HG03439 (cell line): ENCODE measurements around the gene MYOM3.
"Not testable (repeated sequence)": the region's sequence is repeated elsewhere in the genome, so short reads cannot be mapped to it uniquely, and the experiment has no call there.

ENCODE experiments used
- ATAC-seq: cut with Tn5 transposase; IDR thresholded peaks from one replicate; pipeline ENCODE4 v1.9.1; 2021; ENCODE audit warnings: mild to moderate bottlenecking, moderate library complexity; ENCODE audit not compliant: unreplicated experiment

Gene MYOM3

GRCh38 chr1:24077278-24077978 lies 34.5 kb downstream of the MYOM3 start:
- no peak for ATAC-seq

DNA sequence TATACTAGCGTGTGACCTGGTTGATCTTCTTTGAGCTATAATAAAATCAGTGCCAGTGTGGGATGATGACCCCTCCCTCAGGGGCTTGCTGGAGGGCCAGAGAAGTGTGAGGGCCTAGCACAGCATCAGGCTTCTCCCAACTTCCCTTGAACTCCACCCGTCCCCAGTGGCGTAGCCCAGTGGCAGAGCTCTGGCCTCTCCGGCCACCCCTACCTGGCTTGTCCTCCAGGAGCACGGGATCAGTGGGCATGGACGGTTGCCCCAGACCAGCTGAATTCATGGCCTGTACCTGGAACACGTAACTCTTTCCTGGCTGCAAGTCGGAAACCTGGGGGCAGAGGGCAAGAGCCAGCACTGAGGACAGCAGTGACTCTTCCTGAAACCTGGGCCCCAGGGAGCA lies 36.0 kb downstream of the MYOM3 start:
- no peak for ATAC-seq

DNA sequence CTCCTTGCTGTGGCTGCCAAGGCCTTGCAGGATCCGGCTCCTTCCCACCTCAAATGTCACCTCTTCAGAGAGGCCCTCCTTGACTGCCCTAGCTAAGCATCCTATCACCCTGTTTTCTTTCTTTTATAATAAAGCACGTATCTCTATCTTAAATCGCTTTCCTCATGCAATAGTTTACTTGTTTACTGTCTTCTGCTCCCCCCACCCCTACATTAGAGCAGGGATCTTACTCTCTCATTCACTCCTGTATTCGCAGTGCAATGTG lies 36.4 kb downstream of the MYOM3 start:
- no peak for ATAC-seq

GRCh38 chr1:24074817-24075589 lies 36.9 kb downstream of the MYOM3 start:
- no peak for ATAC-seq

DNA sequence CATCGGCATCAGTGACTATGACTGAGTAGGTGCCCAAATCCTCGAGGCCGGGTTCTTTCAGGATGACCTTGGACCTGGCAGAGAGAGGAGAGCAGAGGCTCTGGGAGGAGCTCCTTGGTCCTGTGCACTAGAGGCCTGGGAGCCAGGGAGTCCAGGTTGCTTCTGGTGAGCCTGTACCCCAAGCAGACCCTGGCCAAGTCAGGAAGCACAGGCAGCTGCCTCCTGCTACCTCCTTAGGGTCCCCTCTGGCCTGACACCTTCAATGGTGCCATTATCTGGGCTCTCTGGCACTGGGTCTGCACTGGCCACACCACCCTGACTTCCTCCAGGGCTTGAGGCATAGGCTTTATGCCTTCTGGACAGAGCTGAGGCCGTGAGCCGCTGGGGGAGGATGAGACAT lies 37.7 kb downstream of the MYOM3 start:
- ATAC-seq, result no peak

DNA sequence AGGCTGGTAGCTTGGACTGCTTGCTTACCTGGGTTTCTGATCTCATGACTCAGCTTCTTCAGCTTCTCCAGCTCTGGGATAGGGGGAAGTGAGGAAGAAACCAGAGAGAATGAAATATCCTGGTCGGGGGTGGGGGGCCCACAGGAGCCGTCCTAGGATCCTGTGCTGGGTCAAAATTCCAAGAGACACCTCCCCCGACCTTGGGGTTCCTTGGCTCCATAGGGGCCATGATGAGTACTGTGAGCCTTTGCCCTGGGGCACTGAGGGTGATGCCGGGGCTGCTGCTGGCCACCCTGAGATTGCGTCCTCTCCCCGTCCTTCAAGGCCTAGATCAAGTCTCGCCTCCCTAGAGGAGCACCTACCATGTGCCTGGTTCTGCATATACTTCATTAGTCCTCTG lies 40.0 kb downstream of the MYOM3 start:
- no peak for ATAC-seq

DNA sequence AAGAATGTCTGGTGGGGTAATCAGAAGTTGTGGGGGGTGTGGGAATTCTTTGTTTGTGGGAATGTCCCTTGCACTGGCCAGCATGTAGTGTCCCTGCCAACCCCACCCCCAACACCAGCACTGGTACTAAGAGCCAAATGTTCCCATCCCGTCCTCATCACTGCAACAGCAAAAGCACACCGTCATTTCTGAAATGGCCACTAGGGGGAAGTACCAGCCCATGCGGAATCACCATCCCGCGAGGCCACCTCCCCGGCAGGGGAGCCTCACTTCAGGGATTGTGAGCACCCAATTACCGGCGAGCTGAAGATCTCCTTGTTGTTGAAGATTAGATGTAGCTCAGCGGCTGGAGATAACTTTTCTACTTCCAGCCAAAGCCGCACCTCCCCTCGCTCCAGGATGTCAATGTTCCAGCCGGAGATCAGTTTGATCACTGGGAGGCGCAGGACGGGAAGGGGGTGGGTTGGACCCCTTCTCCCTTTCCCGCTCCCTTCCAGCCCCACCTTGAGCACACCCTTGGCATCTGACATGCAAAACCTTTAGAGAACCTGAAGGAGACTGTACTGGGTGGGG lies 41.0 kb downstream of the MYOM3 start:
- no peak for ATAC-seq

- no peak for ATAC-seq
Measured at GRCh38 chr1:24069817-24070216, 42.1 kb downstream of the MYOM3 start.

GRCh38 chr1:24067978-24068377 lies 44.0 kb downstream of the MYOM3 start:
- no peak for ATAC-seq

GRCh38 chr1:24065304-24065703 lies 46.6 kb downstream of the MYOM3 start:
- ATAC-seq, result no peak

GRCh38 chr1:24062221-24062620 lies 49.7 kb downstream of the MYOM3 start:
- no peak for ATAC-seq

- ATAC-seq, result no peak
Measured at GRCh38 chr1:24060482-24060881, 51.5 kb downstream of the MYOM3 start.

- ATAC-seq, result no peak
Measured at GRCh38 chr1:24058671-24059455, 53.1 kb downstream of the MYOM3 start.

- ATAC-seq, result no peak
Measured at GRCh38 chr1:24057171-24057570, 54.8 kb downstream of the MYOM3 start.

- ATAC-seq, result no peak
Measured at GRCh38 chr1:24055681-24056080, 56.3 kb downstream of the MYOM3 start.

DNA sequence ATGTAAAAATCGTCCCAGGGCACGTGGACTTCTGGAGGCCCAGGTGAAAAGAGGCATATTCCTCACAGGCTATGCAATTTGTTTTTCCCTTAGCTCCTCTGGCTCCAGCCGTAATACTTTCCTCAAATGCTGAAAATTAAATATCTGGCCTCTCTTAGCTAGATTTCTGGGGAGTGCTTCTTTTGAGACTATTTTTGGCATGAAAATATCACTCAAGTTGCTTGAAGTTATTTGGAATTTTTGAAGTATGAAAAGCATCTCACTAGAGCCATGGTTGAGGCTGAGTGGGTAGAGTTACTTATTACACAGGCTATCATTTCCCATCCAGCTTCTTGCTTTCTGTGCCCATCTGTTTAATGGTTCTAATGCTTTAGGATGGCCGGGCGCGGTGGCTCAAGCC lies 59.7 kb downstream of the MYOM3 start:
- ATAC-seq, result no peak

DNA sequence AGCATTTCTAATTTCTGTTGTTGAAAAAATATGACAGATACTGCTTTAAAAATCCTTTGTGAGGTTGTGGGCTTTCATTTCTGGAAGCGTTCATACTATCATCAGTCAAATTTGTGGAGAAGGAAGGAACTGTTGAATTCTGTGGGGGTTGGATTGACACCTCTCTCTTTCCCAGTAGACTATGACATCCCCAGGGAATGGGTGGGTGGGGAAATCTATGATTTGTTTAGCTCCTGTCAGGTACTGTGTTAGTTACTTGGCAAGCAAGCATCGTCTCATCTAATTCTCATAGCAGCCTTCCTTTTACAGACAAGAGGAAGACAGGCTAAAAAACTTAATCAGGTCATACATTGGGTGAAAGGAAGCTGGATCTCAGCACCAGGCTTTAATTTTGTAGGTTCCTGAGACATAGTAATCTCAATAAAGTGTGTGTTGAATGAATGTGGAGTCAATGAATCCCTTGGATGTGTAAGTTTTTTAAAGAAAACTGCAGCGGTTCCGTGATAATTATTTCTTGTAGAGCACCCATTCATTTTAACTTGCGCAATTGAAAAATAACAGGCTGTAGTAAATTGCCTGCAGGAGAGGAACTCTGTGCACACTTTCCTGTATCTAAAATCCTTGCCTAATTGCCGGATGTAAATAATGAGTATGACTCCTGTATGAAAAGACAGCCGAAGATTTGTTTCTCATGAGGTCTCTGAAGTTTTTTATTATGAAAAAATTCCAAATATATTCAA lies 60.6 kb downstream of the MYOM3 start:
- ATAC-seq, result no peak

DNA sequence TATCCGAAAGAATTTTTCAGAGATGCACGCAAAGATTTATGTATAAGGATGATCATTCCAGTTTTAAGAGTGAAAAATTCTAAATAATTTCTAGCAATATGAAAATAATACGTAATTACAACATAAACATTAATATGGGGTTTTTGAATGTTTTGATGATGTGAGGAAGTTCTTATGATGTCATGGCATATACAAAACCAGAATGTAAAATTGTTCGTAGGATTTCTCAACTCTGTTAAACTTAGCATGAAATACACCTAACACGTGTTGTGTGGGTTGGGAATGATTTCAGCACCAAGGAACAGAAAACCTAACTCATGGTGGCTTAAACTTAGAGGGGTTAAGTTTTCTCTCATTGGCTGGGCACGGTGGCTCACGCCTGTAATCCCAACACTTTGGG lies 62.2 kb downstream of the MYOM3 start:
- no peak for ATAC-seq

GRCh38 chr1:24048894-24049293 lies 63.0 kb downstream of the MYOM3 start:
- ATAC-seq, result not testable (repeated sequence)

DNA sequence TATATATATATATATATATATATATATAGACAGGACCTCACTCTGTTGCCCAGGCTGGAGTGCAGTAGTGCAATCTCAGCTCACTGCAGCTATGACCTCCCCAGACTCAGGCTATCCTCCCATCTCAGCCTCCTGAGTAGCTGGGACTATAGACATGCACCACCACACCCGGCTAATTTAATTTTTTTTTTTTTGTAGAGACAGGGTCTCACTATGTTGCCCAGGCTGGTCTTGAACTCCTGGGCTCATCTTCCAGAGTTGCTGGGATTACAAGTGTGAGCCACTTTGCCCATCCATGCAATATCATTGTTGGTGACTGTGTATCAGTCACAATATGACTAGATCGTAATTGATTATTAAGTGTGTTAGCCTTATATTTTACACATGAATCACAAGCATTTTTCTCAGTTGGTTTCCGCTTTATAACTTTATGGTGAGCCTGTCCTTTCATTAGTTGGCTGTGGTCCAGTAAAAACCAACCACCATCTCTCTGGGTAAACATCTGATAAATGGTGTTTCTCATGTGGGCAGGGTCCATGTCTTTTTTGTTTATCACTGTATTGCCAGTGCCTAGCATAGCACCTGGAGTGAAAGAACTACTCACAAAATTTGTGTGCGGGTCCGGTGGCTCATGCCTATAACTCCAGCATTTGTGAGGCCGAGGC lies 63.6 kb downstream of the MYOM3 start:
- ATAC-seq, result no peak

DNA sequence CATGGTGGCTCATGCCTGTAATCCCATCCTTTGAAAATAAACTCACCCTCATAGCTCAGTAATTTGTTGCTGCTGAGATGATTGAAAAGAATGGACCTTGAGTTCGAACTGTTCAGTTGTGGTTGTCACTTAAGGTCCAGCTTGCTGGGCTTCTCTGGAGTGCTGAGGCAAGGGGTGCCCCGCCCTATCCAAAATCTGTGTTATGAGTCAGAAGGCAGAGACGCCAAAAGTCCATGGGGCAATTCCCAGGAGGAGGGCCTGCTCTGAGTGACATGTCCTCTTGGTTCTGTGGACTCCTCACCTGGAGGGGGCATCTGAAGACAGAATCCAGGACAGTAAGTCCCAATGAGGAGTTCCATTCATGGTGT lies 64.8 kb downstream of the MYOM3 start:
- ATAC-seq, result no peak
